ENCODE measurements around the gene PREP.
"Not testable (repeated sequence)": the region's sequence is repeated elsewhere in the genome, so short reads cannot be mapped to it uniquely, and the experiment has no call there.

Gene PREP

DNA sequence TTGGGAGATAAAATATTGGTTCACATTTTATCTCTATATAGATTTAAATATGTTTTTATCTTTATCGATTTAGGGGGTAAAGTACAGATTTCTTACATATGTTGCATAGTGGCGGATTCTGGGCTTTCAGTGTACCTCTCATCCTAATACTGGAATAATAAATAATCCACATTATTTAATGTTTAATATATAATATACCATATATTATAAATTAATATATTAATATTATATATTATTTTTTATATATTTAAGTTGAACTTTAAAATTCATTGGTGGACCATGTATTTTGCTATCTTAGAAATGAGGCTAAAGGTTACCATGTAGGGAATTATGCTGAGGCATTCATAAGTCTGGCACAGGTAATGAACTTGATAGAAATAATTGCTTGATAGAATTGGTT is 133.5 kb downstream of the PREP start:
- no peak for DNase-seq (ENCODE audit: low read depth)

DNA sequence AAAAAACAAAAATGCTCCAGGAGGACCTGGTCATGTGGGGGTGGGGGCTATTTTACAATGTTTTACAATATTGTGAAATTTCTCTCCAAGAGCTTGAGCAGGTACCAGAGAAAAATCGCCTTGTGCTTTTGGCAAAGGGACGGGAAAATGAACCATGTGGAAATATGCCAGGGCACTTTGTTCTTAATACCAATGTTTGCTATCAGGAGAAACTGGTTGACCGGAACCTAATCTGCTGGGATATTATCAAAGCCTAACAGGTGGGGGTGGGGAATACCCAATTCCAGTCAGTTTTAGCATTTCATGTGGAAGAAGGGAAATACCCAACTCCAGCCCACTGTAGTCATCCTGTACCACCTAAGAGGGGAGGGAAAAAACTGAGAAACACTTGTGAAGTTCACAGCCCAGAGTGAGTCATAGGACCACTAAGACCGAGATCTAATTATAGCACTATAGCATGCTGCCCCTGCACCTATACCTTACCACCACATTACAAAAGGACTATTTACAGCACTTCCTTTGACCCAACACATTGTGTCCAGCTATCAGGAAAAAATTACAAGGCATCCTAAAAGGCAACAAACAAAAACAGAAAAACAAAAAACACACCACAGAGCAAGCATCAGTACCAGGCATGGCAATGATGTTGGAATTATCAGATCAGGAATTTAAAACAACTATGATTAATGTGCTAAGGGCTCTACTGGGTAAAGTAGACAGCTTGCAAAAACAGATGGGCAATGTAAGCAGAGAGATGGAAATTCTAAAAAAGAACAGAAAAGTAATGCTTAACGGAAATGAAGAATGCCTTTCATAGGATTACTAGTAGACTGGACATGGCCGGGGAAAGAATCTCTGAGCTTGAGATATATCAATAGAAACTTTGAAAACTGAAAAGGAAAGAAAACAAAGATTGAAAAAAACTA is 138.9 kb downstream of the PREP start:
- no peak for DNase-seq (ENCODE audit: low read depth)

DNA sequence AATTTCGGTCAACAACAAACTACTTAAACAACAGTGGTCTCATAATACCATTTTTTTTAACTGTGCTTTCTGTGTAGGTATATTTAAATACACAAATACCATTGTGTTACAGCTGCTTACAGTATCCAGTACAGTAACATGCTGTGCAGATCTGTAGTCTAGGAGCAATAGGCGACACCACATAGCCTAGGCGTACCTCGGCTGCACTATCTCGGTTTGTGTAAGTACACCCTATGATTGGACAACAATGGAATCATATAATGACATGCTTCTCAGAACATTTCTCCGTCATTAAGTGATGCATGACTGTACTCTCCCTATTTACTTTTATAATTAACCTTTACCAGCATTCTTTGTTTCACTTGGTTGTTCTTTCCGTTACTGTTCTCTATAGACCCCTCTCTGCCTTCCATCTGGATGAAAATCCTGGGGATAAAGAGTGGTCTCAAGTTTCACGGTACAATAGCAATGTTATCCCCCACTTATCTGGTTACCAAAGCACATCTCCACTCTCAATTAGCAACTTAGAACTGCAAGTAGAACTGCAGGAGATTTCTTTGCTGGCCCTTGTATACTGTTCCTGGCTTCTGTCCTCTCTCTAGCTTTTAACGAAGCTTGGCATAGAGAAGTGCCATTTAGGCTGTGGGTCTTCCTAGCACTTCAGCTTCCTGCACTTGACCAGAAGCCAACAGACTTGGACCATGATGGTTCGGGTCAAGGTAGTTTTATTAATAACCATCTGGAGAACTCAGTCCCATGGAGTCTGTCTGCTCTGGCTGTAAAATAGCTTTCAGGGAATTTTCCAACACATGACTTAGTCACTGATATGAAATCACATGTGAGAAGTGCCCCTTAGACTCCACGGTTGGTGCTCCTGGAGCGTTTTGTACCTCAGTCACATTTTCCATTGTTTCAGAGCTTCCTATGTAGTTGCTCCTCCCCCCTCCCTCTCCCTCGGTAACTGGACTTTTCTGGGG is 142.7 kb downstream of the PREP start:
- no peak for DNase-seq (ENCODE audit: low read depth)

DNA sequence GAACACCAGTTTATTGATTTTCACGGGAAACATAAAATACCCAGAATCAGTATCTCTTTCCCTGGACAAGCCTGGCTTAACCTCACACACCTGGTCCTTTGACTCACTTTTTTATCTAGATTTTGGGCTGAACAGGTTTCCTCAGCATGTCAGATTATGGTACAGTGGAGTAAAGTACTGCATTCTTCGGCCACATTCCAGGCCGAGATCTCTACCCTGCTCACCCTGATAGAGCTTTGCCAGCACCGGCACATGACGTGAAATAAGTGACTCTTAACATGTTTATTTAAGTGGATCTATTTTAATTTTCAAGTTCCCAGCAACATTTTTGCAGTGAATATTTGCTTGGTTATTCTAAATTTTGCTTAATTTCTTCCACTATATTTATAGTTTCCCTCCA is 144.1 kb downstream of the PREP start:
- DNase-seq (ENCODE audit: low read depth): no peak

DNA sequence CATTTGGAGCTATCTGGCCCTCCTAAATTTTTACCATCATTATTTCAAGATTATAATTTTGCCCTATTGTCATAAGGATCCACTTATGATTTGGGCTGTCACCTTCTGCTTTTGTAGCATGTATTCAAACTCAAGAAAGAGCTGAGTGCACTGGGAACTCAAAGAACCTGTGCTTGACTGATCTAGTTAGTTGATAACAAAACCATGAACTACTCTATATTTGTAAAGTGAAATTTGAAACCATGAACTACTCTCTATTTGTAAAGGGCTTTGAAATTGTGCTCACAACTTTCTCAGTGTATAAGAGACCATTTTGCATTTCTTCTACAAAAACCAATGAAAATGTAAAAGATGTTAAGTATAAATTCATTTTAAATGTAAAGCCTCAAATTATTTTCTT is 145.5 kb downstream of the PREP start:
- DNase-seq (ENCODE audit: low read depth): no peak

DNA sequence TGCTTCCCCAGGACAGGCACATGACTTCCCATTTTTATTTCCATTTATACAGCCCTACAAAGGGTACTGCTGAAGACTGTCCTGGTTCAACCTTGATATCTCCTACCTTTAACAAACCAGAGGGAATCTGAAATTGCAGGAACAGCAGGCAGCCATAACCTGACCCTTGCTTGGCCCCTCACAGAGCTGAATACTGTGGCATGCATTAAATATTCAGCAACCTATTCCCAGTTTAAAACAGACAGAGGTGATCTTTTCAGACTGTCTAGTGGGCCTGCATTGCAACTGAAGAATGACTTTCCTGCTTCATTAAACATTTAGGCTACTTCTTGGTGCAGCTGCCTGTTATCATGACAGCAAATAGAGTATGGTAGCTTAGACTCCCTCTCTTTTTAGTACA is 146.3 kb downstream of the PREP start:
- DNase-seq (ENCODE audit: low read depth): no peak

DNA sequence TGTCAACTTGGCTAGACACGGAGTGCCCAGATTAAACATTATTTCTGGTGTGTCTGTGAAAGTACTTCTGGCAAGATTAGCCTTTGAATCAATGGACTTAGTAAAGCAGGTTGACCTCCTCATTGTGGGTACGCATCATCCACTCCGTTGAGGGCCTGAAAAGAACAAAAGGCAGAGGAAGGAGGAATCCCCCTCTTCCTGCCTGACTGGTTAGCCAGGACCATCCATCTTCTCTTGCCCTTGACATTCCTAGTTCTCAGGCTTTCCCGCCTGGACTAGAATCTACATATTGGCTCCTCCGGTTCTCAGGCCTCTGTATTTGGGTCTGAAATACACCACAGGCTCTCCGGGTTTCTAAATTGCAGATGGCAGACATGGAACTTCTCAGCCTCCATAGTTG is 149.1 kb downstream of the PREP start:
- no peak for DNase-seq (ENCODE audit: low read depth)

DNA sequence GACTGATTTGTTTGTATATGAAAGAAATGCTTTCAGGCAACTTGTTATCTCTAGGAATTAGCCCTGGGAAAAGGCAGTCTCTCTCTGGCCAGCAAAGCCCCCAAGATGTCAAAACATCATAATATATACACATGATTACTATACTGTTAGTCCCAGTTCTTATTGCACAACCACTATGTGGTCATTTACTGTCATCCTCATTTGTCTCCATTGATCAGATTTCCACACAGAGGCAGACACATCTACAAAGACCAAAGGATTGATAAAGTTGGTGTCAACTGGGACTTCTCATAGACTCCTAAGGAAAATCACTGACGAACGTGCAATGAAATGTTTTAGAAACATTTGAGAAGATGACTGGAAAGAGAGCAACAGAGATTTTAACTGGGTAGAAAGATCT is 151.2 kb downstream of the PREP start:
- DNase-seq (ENCODE audit: low read depth): no peak

DNA sequence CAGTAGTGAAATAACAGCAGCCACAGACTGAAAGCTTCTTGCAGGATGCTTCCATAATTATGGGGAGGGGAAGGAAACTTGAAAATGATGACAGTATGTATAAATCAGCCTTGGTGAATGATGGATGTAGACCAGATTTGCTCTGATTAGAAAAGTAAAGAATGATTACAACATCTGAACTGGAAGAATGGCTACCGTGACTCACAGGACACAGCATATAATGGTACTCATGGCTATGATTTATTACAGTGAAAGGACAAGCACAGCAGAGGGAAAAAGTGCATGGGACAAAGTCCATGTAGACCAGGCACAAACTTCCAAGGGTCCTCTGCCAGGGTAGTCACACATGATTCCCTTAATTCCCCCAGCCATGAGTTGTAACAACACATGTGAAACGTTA is 152.3 kb downstream of the PREP start:
- no peak for DNase-seq (ENCODE audit: low read depth)

DNA sequence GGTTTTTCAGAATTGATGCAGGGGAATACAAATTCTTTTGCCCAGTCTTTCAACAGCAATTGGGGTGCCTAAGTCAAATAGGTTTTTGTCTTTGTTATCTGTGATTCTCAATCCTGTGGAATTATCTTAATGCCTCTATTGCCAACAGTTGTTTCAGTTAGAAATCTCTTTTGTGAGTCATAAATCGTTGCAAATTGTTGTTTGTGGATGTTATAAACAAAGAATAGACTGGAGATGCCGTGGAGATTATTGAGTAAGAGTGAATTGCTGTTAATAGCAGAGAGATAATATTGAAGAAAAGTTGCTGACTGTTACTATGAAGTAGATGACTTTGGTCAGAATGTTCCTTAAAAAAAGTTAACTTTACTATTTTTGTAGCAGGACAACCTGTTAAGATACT is 159.4 kb downstream of the PREP start:
- DNase-seq (ENCODE audit: low read depth): no peak

DNA sequence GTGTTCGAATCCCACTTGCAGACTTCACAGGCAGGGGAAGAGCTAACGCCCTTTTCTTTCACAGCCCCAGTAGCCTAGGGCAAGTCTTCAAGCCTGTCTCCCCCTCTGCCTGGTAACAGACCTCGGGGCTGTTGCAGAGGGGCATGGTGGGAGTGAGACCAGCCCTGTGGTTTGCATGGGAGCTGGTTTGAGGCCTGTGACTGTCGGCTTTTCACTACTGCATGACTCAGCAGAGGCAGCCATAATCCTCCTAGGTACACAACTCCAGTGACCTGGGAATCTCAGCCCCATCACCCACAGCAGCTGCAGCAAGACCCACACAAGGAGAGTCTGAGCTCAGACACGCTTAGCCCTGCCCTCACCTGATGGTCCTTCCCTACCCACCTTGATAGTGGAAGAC is 167.7 kb downstream of the PREP start:
- no peak for DNase-seq (ENCODE audit: low read depth)

DNA sequence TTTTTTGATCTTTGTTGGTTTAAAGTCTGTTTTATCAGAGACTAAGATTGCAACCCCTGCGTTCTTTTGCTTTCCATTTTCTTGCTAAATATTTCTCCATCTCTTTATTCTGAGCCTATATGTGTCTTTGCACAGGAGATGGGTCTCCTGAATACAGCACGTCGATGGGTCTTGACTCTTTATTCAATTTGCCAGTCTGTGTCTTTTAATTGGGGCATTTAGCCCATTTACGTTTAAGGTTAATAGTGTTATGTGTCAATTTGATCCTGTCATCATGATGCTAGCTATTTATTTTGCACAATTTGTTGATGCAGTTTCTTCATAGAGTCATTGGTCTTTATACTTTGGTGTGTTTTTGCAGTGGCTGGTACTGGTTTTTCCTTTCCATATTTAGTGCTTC is 171.1 kb downstream of the PREP start:
- DNase-seq (ENCODE audit: low read depth): not testable (repeated sequence)

All from T follicular helper cell (primary cell).